ENCODE measurements around the gene TCAF1. TPM values are rescaled to one million over a fixed set of nuclear protein-coding genes. Genes with fewer than 3 reads are reported as not detected.
"Not testable (repeated sequence)": the region's sequence is repeated elsewhere in the genome, so short reads cannot be mapped to it uniquely, and the experiment has no call there.

The TCAF1 gene
- total RNA-seq, 1 experiment from 2014 or later = 26.7 TPM

- H3K27ac Mint-ChIP-seq (ENCODE audit: unreplicated experiment); H3K4me3 Mint-ChIP-seq (ENCODE audit: low read depth, unreplicated experiment); H3K4me1 Mint-ChIP-seq (ENCODE audit: low read depth, unreplicated experiment); BruUV-seq (replicated peaks); DNase-seq; H3K9me3 Mint-ChIP-seq (ENCODE audit: low read depth, unreplicated experiment); intact Hi-C loops (cut with micrococcal nuclease; ENCODE audit: unreplicated experiment); CTCF ChIA-PET; H3K27me3 Mint-ChIP-seq (ENCODE audit: unreplicated experiment); H3K36me3 Mint-ChIP-seq (ENCODE audit: insufficient read depth, unreplicated experiment): not testable (repeated sequence)
These were observed 85.4 kb downstream of the TCAF1 start for GRCh38 chr7:143816471-143817133.

- H3K9me3 Mint-ChIP-seq (ENCODE audit: low read depth, unreplicated experiment); DNase-seq; CTCF ChIA-PET; H3K27me3 Mint-ChIP-seq (ENCODE audit: unreplicated experiment); H3K4me3 Mint-ChIP-seq (ENCODE audit: low read depth, unreplicated experiment); H3K36me3 Mint-ChIP-seq (ENCODE audit: insufficient read depth, unreplicated experiment); intact Hi-C loops (cut with micrococcal nuclease; ENCODE audit: unreplicated experiment); BruUV-seq (replicated peaks); H3K4me1 Mint-ChIP-seq (ENCODE audit: low read depth, unreplicated experiment); H3K27ac Mint-ChIP-seq (ENCODE audit: unreplicated experiment): not testable (repeated sequence)
These were observed 91.3 kb downstream of the TCAF1 start for GRCh38 chr7:143810639-143811038.

- H3K36me3 Mint-ChIP-seq (ENCODE audit: insufficient read depth, unreplicated experiment); DNase-seq; H3K27me3 Mint-ChIP-seq (ENCODE audit: unreplicated experiment); CTCF ChIA-PET; intact Hi-C loops (cut with micrococcal nuclease; ENCODE audit: unreplicated experiment); H3K9me3 Mint-ChIP-seq (ENCODE audit: low read depth, unreplicated experiment); H3K4me1 Mint-ChIP-seq (ENCODE audit: low read depth, unreplicated experiment); H3K4me3 Mint-ChIP-seq (ENCODE audit: low read depth, unreplicated experiment); H3K27ac Mint-ChIP-seq (ENCODE audit: unreplicated experiment); BruUV-seq (replicated peaks): not testable (repeated sequence)
These were observed 95.3 kb downstream of the TCAF1 start for GRCh38 chr7:143806664-143807071.

Other genes starting within 250 kb of the TCAF1 start
- not detected in 2 replicates for gene CTAGE6, start 144.5 kb downstream of the TCAF1 start, total RNA-seq (2022)
- gene OR2F2, start 33.1 kb upstream of the TCAF1 start, total RNA-seq (2022) = not detected in 2 replicates
- gene OR2F1, start 52.7 kb upstream of the TCAF1 start, total RNA-seq (2022) = not detected in 2 replicates
- not detected in 2 replicates for gene OR6B1, start 98.1 kb upstream of the TCAF1 start, total RNA-seq (2022)
- gene OR2A5, start 146.8 kb upstream of the TCAF1 start, total RNA-seq (2022) = not detected in 2 replicates
- gene OR2A25, start 167.6 kb upstream of the TCAF1 start, total RNA-seq (2022) = not detected in 2 replicates
- not detected in 2 replicates for gene OR2A12, start 184.1 kb upstream of the TCAF1 start, total RNA-seq (2022)
- gene OR2A2, start 207.4 kb upstream of the TCAF1 start, total RNA-seq (2022) = not detected in 2 replicates
- gene OR2A14, start 221.0 kb upstream of the TCAF1 start, total RNA-seq (2022) = not detected in 2 replicates

Measured in Calu3 (cell line).